Astrocyte (in vitro differentiated cells and primary cell): ENCODE data around the gene SIK3.

Source experiments
- CTCF ChIP-seq: IDR thresholded peaks from 2 replicates; pipeline ENCODE4 v1.5.1; 2011; ENCODE audit warnings: low read depth, mild to moderate bottlenecking, inconsistent platforms, low read length, moderate library complexity; ENCODE audit not compliant: insufficient read depth
- EZH2 ChIP-seq: IDR thresholded peaks from 2 replicates; pipeline ENCODE4 v1.6.1; 2012; ENCODE audit warnings: mild to moderate bottlenecking, low read length, inconsistent platforms; ENCODE audit not compliant: insufficient read depth

DNA sequence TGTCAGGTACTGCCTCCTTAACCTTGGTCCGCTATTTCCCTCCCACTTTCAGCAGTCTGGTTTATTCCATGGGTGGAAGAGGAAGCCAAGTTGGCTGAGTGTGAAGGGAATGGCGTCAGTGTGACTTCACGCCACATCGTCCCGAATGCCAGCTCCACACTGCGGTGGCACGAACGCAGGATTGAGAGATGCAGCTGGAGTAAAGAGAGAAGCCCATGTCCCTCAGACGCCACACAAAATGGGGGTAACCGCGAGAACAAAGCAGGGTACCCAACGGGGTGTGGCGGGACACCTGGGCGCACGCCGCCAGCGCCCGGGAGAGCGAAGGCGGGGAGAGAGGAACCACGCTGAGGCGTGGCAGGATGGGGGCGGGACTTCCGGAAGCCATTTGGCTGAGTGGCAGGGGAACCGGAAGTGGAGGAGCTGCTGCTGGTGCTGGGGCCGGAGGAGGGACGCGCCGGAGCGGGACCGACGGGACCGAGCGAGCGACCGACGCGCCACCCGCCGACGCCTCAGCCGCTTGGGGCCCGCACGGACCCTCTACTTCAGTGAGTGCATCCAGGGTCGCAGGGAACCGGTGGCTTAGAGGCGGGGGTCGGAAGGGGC, 45.7 kb upstream of the SIK3 start, which contains the start of gene PAFAH1B2:
- TF ChIP-seq CTCF = no peak
- no peak for TF ChIP-seq EZH2
